H1 (cell line): Measurements from ENCODE around the gene IFI30. TPM values are rescaled to one million over a fixed set of nuclear protein-coding genes. Genes with fewer than 3 reads are reported as not detected.

Experiments used
- CTCF ChIA-PET: fragments of 300-600 bp; sonication (Branson Sonifier 250); formaldehyde crosslinking; loops from one replicate; lab custom pipeline; 2021; ENCODE audit not compliant: partially characterized antibody; lab: Charles Lee
- POLR2A ChIA-PET: fragments of 300-600 bp; sonication (Branson Sonifier 250); formaldehyde crosslinking; loops from one replicate; lab custom pipeline; 2021; ENCODE audit warnings: inconsistent platforms; ENCODE audit not compliant: partially characterized antibody; lab: Charles Lee
- DNase-seq, 2 experiments: peaks; one replicate each; pipeline versions ENCODE4 v3.0.0 to v3.0.0-alpha.2; 2010 to 2022; ENCODE audit warnings: low spot score in 2 of 2, low read depth in 1 of 2, mixed read lengths in 1 of 2
- FAIRE-seq: peaks from 2 replicates; lab custom pipeline; 2011; peaks lifted over from hg19 to GRCh38; lab: Jason Lieb, UNC
- H2AFZ ChIP-seq: 2 replicates; pipeline ENCODE4 v1.8.1; 2012; ENCODE audit warnings: low read length, inconsistent platforms
- H2AK5ac ChIP-seq: 2 replicates; pipeline ENCODE4 v1.6.1; 2013; ENCODE audit warnings: low read depth, low read length
- H2BK120ac ChIP-seq: replicated peaks from 2 replicates; pipeline ENCODE3; 2013; ENCODE audit warnings: low read depth, low read length, inconsistent platforms
- H2BK12ac ChIP-seq: 2 replicates; pipeline ENCODE4 v1.6.1; 2013; ENCODE audit warnings: low read depth, low read length
- H2BK15ac ChIP-seq: 2 replicates; pipeline ENCODE4 v1.6.1; 2013; ENCODE audit warnings: low read length
- H2BK20ac ChIP-seq: 2 replicates; pipeline ENCODE4 v1.6.1; 2013; ENCODE audit warnings: low read length
- H2BK5ac ChIP-seq: 2 replicates; pipeline ENCODE4 v1.6.1; 2013; ENCODE audit warnings: low read depth, low read length
- H3K14ac ChIP-seq: 2 replicates; pipeline ENCODE4 v1.6.1; 2013; ENCODE audit warnings: inconsistent platforms; ENCODE audit not compliant: insufficient read length
- H3K18ac ChIP-seq: 2 replicates; pipeline ENCODE4 v1.6.1; 2013; ENCODE audit warnings: low read length; ENCODE audit errors: extremely low read depth
- H3K23ac ChIP-seq: 2 replicates; pipeline ENCODE4 v1.6.1; 2013; ENCODE audit warnings: inconsistent platforms; ENCODE audit not compliant: insufficient read length
- H3K23me2 ChIP-seq: 2 replicates; pipeline ENCODE4 v1.6.1; 2013; ENCODE audit warnings: low read depth, low read length
- H3K27ac ChIP-seq: 2 replicates; pipeline ENCODE4 v1.6.1; 2011; ENCODE audit warnings: low read depth, low read length, inconsistent platforms
- H3K27me3 ChIP-seq, 4 experiments: replicated peaks in 1 of 4; 1 replicate in 1 of 4; 2 replicates in 3 of 4; pipeline versions ENCODE4 v1.6.1 to v1.8.1; 2011 to 2013; ENCODE audit warnings: low read length in 3 of 4, mild to moderate bottlenecking in 3 of 4, inconsistent platforms in 2 of 4, mixed read lengths in 2 of 4, moderate library complexity in 1 of 4; ENCODE audit not compliant: control insufficient read depth in 3 of 4, insufficient read depth in 3 of 4; ENCODE audit errors: extremely low read depth in 1 of 4
- H3K36me3 ChIP-seq, 4 experiments: 2 replicates each; pipeline versions ENCODE4 v1.6.1 to v1.8.1; 2011 to 2013; ENCODE audit warnings: mild to moderate bottlenecking in 4 of 4, low read length in 3 of 4, moderate library complexity in 2 of 4, control low read depth in 1 of 4, inconsistent platforms in 1 of 4; ENCODE audit not compliant: insufficient read depth in 4 of 4, control insufficient read depth in 2 of 4
- H3K4ac ChIP-seq: replicated peaks from 2 replicates; pipeline ENCODE3; 2013; ENCODE audit warnings: low read length, low read depth, mixed read lengths, inconsistent platforms; ENCODE audit not compliant: insufficient read length
- H3K4me1 ChIP-seq, 4 experiments: replicated peaks in 1 of 4; 1 replicate in 1 of 4; 2 replicates in 3 of 4; pipeline versions ENCODE4 v1.6.1 to v1.8.1; 2011 to 2013; ENCODE audit warnings: low read length in 3 of 4, inconsistent platforms in 2 of 4, mixed read lengths in 1 of 4; ENCODE audit not compliant: insufficient read depth in 4 of 4, control insufficient read depth in 3 of 4
- H3K4me2 ChIP-seq, 2 experiments: 2 replicates each; pipeline versions ENCODE4 v1.6.1 to v1.8.1; 2011 to 2013; ENCODE audit warnings: low read depth in 2 of 2, low read length in 2 of 2, control low read depth in 1 of 2, inconsistent platforms in 1 of 2, mild to moderate bottlenecking in 1 of 2; ENCODE audit not compliant: insufficient read depth in 1 of 2
- H3K4me3 ChIP-seq, 4 experiments: fragments of 200-600, 300-600 bp in 1 of 4; sonication (generic), shearing (Covaris generic), sonication (Bioruptor Twin) in 1 of 4; 2 replicates each; pipeline versions ENCODE4 v1.5.1 to v1.8.1; 2011 to 2016; ENCODE audit warnings: low read length in 4 of 4, low read depth in 3 of 4, control low read depth in 2 of 4, inconsistent platforms in 2 of 4, mild to moderate bottlenecking in 2 of 4, mixed read lengths in 1 of 4, moderate library complexity in 1 of 4; ENCODE audit not compliant: insufficient read depth in 2 of 4; ENCODE audit errors: extremely low read depth in 1 of 4
- H3K56ac ChIP-seq: replicated peaks from 2 replicates; pipeline ENCODE3; 2013; ENCODE audit warnings: low read depth, mild to moderate bottlenecking, mixed read lengths, low read length, inconsistent platforms; ENCODE audit not compliant: insufficient read length
- H3K79me1 ChIP-seq: 2 replicates; pipeline ENCODE4 v1.6.1; 2013; ENCODE audit warnings: low read depth, low read length, control low read depth
- H3K79me2 ChIP-seq, 2 experiments: 2 replicates each; pipeline versions ENCODE4 v1.6.1 to v1.8.1; 2012 to 2013; ENCODE audit warnings: low read length in 2 of 2, mild to moderate bottlenecking in 2 of 2, inconsistent platforms in 1 of 2; ENCODE audit not compliant: insufficient read depth in 2 of 2, control insufficient read depth in 1 of 2
- H3K9ac ChIP-seq, 4 experiments: replicated peaks in 1 of 4; 1 replicate in 1 of 4; 2 replicates in 3 of 4; pipeline versions ENCODE4 v1.6.1 to v1.8.1; 2011 to 2013; ENCODE audit warnings: low read depth in 3 of 4, low read length in 3 of 4, control low read depth in 2 of 4, mild to moderate bottlenecking in 2 of 4, moderate library complexity in 2 of 4, inconsistent platforms in 1 of 4; ENCODE audit errors: extremely low read depth in 1 of 4
- H3K9me3 ChIP-seq, 2 experiments: 2 replicates each; pipeline versions ENCODE4 v1.6.1 to v1.8.1; 2012 to 2013; ENCODE audit warnings: mild to moderate bottlenecking in 2 of 2, moderate library complexity in 2 of 2, control low read depth in 1 of 2, inconsistent platforms in 1 of 2, low read depth in 1 of 2, low read length in 1 of 2, mixed read lengths in 1 of 2; ENCODE audit not compliant: insufficient read depth in 2 of 2
- H4K20me1 ChIP-seq, 2 experiments: replicated peaks in 1 of 2; 2 replicates each; pipeline versions ENCODE3 to v1.8.1; 2011 to 2013; ENCODE audit warnings: inconsistent platforms in 2 of 2, low read length in 2 of 2, mild to moderate bottlenecking in 1 of 2; ENCODE audit not compliant: insufficient read depth in 2 of 2, control insufficient read depth in 1 of 2
- H4K5ac ChIP-seq: 2 replicates; pipeline ENCODE4 v1.6.1; 2013; ENCODE audit warnings: low read length, low read depth, mixed read lengths, inconsistent platforms; ENCODE audit not compliant: insufficient read length
- H4K8ac ChIP-seq: 2 replicates; pipeline ENCODE4 v1.8.0; 2013; ENCODE audit warnings: mild to moderate bottlenecking, moderate library complexity, low read length, inconsistent platforms; ENCODE audit not compliant: insufficient read depth; ENCODE audit errors: extremely low read depth
- H4K91ac ChIP-seq: replicated peaks from 2 replicates; pipeline ENCODE3; 2013; ENCODE audit warnings: low read length, mixed read lengths, inconsistent platforms; ENCODE audit not compliant: insufficient read length
- ATF2 ChIP-seq: IDR thresholded peaks from 2 replicates; pipeline ENCODE4 v1.6.1; 2012; ENCODE audit warnings: low read length, inconsistent platforms
- CTBP2 ChIP-seq: IDR thresholded peaks from 2 replicates; pipeline ENCODE4 v1.7.0; 2011; ENCODE audit warnings: borderline replicate concordance, mild to moderate bottlenecking, moderate library complexity, mixed read lengths, low read length; ENCODE audit not compliant: insufficient read depth, insufficient read length
- HDAC2 ChIP-seq, 2 experiments: fragments of 300-600 bp in 1 of 2; sonication (generic) in 1 of 2; IDR thresholded peaks; 2 replicates each; pipeline ENCODE4 v1.6.1; 2011 to 2012; ENCODE audit warnings: low read depth in 2 of 2, low read length in 2 of 2, mild to moderate bottlenecking in 2 of 2, moderate library complexity in 2 of 2, borderline replicate concordance in 1 of 2, inconsistent platforms in 1 of 2
- JUND ChIP-seq: IDR thresholded peaks from 2 replicates; pipeline ENCODE4 v1.6.1; 2011; ENCODE audit warnings: mild to moderate bottlenecking, improper control_type of control experiment, low read length
- MAFK ChIP-seq: IDR thresholded peaks from 2 replicates; pipeline ENCODE4 v1.6.1; 2012; ENCODE audit warnings: low read depth, mild to moderate bottlenecking, improper control_type of control experiment, low read length
- PHF8 ChIP-seq: fragments of 200-600 bp; sonication (generic); conservative IDR thresholded peaks from 2 replicates; pipeline ENCODE4 v1.7.1; 2012; ENCODE audit warnings: low read depth, mild to moderate bottlenecking, inconsistent platforms, low read length, moderate library complexity
- SP2 ChIP-seq: IDR thresholded peaks from 2 replicates; pipeline ENCODE4 v1.6.1; 2012; ENCODE audit warnings: mild to moderate bottlenecking, low read length, inconsistent platforms
- TEAD4 ChIP-seq: IDR thresholded peaks from 2 replicates; pipeline ENCODE4 v1.6.1; 2012; ENCODE audit warnings: low read depth, low read length, inconsistent platforms, mixed read lengths
- ZNF274 ChIP-seq: IDR thresholded peaks from 2 replicates; pipeline ENCODE4 v1.7.0; 2012; ENCODE audit warnings: low read length, borderline replicate concordance; ENCODE audit errors: extremely low read depth
- WGBS, 2 experiments: shearing (Covaris generic) in 1 of 2; methylation state at CpG; one replicate each; pipeline versions ENCODE4 v1.1.6 to v1.1.7; 2013 to 2015; ENCODE audit warnings: low lambda C conversion rate in 2 of 2, mixed read lengths in 2 of 2, inconsistent platforms in 1 of 2, low coverage in 1 of 2, missing lambda C conversion rate in 1 of 2; ENCODE audit not compliant: insufficient replicate concordance in 2 of 2, insufficient coverage in 1 of 2, insufficient read length in 1 of 2; ENCODE audit errors: extremely low coverage in 1 of 2, missing lambda C conversion rate in 1 of 2; 5-methylcytosine and 5-hydroxymethylcytosine counted together
- polyA plus RNA-seq, 7 experiments: library from polyadenylated mRNA; depleted of rRNA in 3 of 7; stranded (reverse) in 5 of 7; unstranded in 2 of 7; fragments of >200 nt in 5 of 7; fragments of 200-250 nt in 2 of 7; gene quantifications; 1 replicate in 5 of 7; 2 replicates in 1 of 7; 4 replicates in 1 of 7; pipeline versions ENCODE4 v1.2.1 to v1.2.3, GENCODE V29; 2011 to 2013; ENCODE audit warnings: missing spikeins in 2 of 7, mixed read lengths in 2 of 7
- total RNA-seq: library from RNA; stranded (reverse); fragmentation: NEBNext Ultra II Directional; extraction: Animal tissue kit (Norgen Biotek cat#: 25700); gene quantifications from 2 replicates; pipeline ENCODE4 v1.2.1, GENCODE V29; 2021

Gene IFI30
- total and polyA plus RNA-seq, 2 of the 8 experiments (the other 6 are each of a cell fraction or from before 2014, with no cell fraction given), result 28.9 to 62.4 TPM

- H3K79me2 ChIP-seq, result no peaks in the 10 kb centered on the region
- CTCF ChIA-PET, result interaction anchor here (0.6 kb wide), 2 partner anchors 28 to 146 kb away, joined by 3 read pairs; no protein-coding TSS in a partner anchor
- no peak overlapping the region for H3K56ac ChIP-seq
- no peak overlapping the region for H2AK5ac ChIP-seq
- no peak overlapping the region for H3K4me2 ChIP-seq
- no peak overlapping the region for H3K18ac ChIP-seq
- H4K8ac ChIP-seq, result no peak overlapping the region
- H4K91ac ChIP-seq, result no peak overlapping the region
- no peaks in the 10 kb centered on the region for H3K9me3 ChIP-seq
- no peak overlapping the region for H3K4me3 ChIP-seq
- no peak overlapping the region for H2BK12ac ChIP-seq
- H4K5ac ChIP-seq, result no peak overlapping the region
- no peak overlapping the region for H3K14ac ChIP-seq
- H3K4me1 ChIP-seq, result no peaks in the 10 kb centered on the region
- POLR2A ChIA-PET, result interaction anchor here (0.9 kb wide), 1 partner anchor 20 kb away, joined by 3 read pairs; no protein-coding TSS in a partner anchor
- H2BK15ac ChIP-seq, result no peak overlapping the region
- no peak overlapping the region for H3K27ac ChIP-seq
- H2BK20ac ChIP-seq, result no peak overlapping the region
- peaks cover 0 to 1% of the 10 kb centered on the region in 2 experiments for H4K20me1 ChIP-seq
- H3K79me1 ChIP-seq, result no peaks in the 10 kb centered on the region
- H3K27me3 ChIP-seq, result no peaks in the 10 kb centered on the region
- WGBS, 2 experiments, result 95% methylated on average over 1 of the region's 1 CpG; no CpG with 5 or more reads in 1 of the 2 experiments
- H3K4ac ChIP-seq, result no peak overlapping the region
- peaks cover 2 to 22% (median 17%) of the 10 kb centered on the region in 4 experiments; a peak in 6 of 8 replicates for H3K36me3 ChIP-seq
- no peak for FAIRE-seq
- H2AFZ ChIP-seq, result no peak overlapping the region
- H3K9ac ChIP-seq, result no peak overlapping the region
- no peak overlapping the region for H3K23ac ChIP-seq
- DNase-seq, result no peak
- H2BK120ac ChIP-seq, result no peak overlapping the region
- H3K23me2 ChIP-seq, result no peaks in the 10 kb centered on the region
- no peak overlapping the region for H2BK5ac ChIP-seq
- TF ChIP-seq MAFK, result no peak
- TF ChIP-seq PHF8, result no peak
- no peak for TF ChIP-seq ATF2
- TF ChIP-seq HDAC2 (IDR thresholded peaks at IDR 0.05; ENCODE audit: borderline replicate concordance in 1 of 2, low read depth in 2 of 2, low read length in 2 of 2), result no peak
- no peak for TF ChIP-seq JUND
- TF ChIP-seq CTBP2, result no peak
- no peak for TF ChIP-seq SP2
- no peak for TF ChIP-seq ZNF274
- no peak for TF ChIP-seq TEAD4
Measured at GRCh38 chr19:18140473-18140872, 33.1 kb upstream of the IFI30 start.
